Smooth muscle cell of bladder (primary cell): ENCODE measurements around the gene ZNF345. TPM values are rescaled to one million over a fixed set of nuclear protein-coding genes. Genes with fewer than 3 reads are reported as not detected.

Source experiments
- total RNA-seq: library from RNA; depleted of rRNA; stranded (reverse); fragments of >200 nt; gene quantifications from 2 replicates; pipeline ENCODE4 v1.2.3, GENCODE V29; 2014

ZNF345 gene
- 1.4 and 1.7 TPM in 2 replicates for total RNA-seq

GRCh38 chr19:36850559-36851442 lies at the start of gene ZNF345:
TSS of gene ZNF345 (plus strand) at chr19:36850876. CDS start at chr19:36876831, 25,955 bp downstream.

GRCh38 chr19:36837906-36838783 lies 12.5 kb upstream of the ZNF345 start, which contains the start of gene ZNF790:
TSS of gene ZNF790 (minus strand) at chr19:36838387. CDS start at chr19:36825619, 12,768 bp downstream.

GRCh38 chr19:36915992-36916830 lies 65.5 kb downstream of the ZNF345 start, which contains the start of the genes ZNF568 and ZNF829:
TSS of gene ZNF568 (plus strand) at chr19:36916332. CDS start at chr19:36922771, 6,439 bp downstream.
TSS of gene ZNF829 (minus strand) at chr19:36916291. CDS start at chr19:36915167, 1,124 bp downstream.

Other genes starting within 250 kb of the ZNF345 start
- 6.4 and 7.0 TPM in 2 replicates for gene ZNF382, start 245.6 kb upstream of the ZNF345 start, total RNA-seq
- gene ZNF461, start 184.0 kb upstream of the ZNF345 start, total RNA-seq: 9.4 and 13.3 TPM in 2 replicates
- 5.0 and 5.6 TPM in 2 replicates for gene ZNF567, start 163.3 kb upstream of the ZNF345 start, total RNA-seq
- 1.6 and 1.7 TPM in 2 replicates for gene ZNF850, start 78.1 kb upstream of the ZNF345 start, total RNA-seq
- gene ZNF790, start 12.5 kb upstream of the ZNF345 start, total RNA-seq: 6.8 and 8.7 TPM in 2 replicates
- gene ZNF829, start 65.4 kb downstream of the ZNF345 start, total RNA-seq: 2.4 and 2.9 TPM in 2 replicates
- 18.0 and 18.2 TPM in 2 replicates for gene ZNF568, start 65.5 kb downstream of the ZNF345 start, total RNA-seq
- 6.4 and 8.7 TPM in 2 replicates for gene ZNF420, start 227.6 kb downstream of the ZNF345 start, total RNA-seq